ENCODE results near the gene EPHB2.
"Not testable (repeated sequence)": the region's sequence is repeated elsewhere in the genome, so short reads cannot be mapped to it uniquely, and the experiment has no call there.

EPHB2 gene

DNA sequence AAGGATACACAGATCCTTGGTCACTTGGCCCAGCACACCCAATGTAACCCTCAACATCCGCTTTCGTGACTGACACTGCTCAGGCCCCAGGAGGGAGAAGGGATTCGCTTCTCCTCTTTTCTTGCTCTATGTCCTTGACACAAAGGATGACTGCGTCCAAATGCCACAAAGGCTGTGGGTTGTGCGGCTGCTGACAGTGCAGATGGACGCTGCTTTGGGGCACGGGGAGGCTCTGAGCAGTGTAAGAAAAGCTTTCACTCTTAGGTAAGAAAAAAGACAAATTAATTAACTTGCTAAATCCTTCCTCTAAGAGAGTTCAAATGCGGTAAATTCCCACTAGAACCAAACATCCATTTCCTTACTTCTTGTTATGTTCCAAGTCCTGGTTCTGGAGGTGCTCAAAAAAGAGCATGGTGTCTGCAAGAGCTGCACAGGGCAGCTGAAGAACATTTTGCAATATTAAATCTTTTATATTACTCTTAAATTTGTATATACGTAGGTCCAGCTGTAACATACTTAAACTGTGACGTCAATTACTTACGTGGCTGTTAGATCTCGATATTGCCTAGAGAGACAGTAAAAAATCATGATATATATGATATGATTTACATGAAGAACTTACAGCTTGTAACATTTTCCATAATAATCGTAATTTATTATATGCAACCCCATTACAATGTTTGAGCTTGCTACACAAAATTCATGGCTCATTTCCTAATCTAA, 19.4 kb upstream of the EPHB2 start:
- DNase-seq (ENCODE audit: low read depth in 2 of 2) = no peak

DNA sequence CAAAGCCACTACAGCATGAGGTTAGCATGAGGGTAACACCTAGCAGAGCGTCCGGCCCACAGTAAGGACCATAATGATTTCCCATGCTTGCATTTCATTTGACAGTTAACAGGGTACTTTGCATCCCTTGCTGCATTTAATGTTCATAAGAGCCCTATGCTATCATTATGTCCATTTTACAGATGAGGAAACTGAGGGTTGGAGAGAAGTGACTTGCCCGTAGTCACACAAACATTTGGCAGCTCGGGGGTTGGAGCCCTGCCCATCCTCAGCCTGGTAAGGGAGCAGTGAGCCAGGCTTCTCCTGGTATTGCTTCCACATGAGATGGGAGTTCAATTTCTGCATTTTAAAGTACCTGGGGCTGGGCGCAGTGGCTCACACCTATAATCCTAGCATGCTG, 16.5 kb upstream of the EPHB2 start:
- DNase-seq (ENCODE audit: low read depth in 2 of 2) = no peak

DNA sequence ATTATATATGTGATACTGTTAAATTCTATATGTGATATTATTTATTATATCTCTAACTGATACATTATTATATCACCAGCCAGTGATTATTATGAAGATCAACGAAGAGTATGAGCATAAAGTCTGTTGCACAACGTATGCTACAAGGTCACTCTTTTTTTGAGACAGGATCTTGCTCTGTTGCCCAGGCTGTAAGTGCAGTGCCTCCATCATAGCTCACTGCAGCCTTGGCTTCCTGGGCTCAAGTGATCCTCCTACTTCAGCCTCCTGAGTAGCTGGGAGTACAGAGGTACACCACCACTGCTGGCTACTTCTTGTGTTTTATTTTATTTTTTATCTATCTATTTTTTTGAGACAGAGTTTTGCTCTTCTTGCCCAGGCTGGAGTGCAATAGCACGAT, 14.0 kb upstream of the EPHB2 start:
- DNase-seq (ENCODE audit: low read depth in 2 of 2) = no peak

GRCh38 chr1:22697980-22698379, 12.7 kb upstream of the EPHB2 start:
- DNase-seq (ENCODE audit: low read depth in 2 of 2) = no peak

DNA sequence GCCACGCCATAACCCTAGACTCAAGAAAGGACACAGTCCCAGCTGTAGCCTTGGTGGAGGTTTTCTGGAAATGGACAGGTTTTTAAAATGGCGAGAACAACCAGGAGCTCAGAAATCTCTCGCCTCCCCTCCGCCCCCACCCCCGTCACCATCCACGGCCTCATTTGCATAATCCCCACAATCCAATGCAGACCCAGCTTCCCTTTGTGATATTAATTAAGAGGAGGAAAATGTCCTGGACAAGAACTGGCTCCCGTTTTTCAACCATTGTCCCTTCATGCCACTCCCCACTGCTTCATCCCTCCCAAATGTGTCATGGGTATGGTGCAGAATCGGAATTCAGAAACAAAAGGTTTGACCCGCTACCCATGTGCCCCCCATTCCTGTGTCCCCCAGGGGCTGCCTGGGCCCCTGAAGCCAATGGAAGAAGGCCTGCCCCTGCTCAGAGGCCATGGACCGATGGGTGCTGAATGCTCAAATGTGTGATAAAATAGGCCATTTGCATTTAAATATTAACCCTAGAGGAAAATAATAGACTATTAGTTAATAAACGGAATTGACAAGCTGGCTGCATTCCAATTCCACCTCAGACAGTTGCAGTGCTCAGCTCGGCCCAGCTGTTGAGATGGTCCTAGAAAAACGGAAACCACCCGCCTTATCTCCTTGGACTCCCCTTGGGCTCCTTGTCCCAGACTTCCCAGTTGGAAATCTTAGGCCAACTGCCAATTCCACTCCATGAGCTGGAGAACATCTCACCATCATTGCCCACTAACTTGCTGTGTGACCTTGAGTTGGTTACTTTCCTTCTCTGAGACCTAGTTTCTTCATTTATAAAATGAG, 10.7 kb upstream of the EPHB2 start:
- DNase-seq (ENCODE audit: low read depth in 2 of 2) = no peak

GRCh38 chr1:22702296-22703085, 8.1 kb upstream of the EPHB2 start:
- DNase-seq (ENCODE audit: low read depth in 2 of 2) = no peak

DNA sequence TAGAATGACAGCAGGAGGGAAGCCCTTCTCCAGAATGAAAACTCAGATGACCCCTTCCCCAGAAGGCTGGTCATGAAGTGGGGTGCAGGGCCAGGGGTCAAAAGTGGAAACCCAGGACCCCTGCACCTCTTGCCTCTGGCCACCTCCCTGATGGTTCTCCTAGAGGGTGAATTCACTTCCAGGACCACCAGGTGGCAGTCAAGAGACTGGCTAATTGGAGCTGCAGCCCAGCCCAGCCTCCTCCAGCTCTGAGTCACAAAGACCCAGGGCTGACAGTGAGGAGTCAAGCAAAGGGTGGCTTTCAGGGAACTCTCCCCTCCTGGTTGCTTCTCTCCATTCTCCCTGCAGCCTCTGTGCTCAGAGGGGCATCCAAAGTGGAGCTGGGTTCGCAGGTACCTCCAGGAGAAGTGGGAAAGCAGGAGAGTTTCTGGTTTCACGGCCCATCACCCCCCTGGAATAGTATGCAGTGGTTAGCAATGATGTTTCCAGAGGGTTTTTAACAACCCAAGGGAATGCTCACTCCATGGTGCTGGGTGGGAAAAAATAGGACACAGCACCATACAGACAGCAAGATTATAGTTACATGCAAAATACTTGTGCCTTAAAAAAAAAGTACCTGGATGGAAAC, 6.1 kb upstream of the EPHB2 start:
- DNase-seq (ENCODE audit: low read depth in 2 of 2) = peak; percentile 26 to 61

DNA sequence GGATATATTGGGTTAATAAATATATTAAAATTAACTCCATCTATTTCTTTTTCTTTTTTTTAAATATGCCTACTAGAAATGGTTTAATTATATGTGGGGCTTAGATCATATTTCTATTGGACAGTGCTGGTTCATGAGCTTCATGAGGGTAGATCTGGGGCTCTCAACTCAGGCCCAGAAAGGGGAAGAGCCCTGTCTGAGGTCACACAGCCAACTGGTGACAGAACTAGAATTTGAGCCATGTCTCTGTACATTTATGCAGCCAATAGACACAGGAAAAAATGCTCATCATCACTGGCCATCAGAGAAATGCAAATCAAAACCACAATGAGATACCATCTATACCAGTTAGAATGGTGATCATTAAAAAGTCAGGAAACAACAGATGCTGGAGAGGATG, 5.1 kb upstream of the EPHB2 start:
- no peak for DNase-seq (ENCODE audit: low read depth in 2 of 2)

DNA sequence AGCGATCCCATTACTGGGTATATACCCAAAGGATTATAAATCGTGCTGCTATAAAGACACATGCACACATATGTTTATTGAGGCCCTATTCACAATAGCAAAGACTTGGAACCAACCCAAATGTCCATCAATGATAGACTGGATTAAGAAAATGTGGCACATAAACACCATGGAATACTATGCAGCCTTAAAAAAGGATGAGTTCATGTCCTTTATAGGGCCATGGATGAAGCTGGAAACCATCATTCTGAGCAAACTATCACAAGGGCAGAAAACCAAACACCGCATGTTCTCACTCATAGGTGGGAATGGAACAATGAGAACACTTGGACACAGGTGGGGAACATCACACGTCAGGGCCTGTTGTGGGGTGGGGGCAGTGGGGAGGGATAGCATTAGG, 4.5 kb upstream of the EPHB2 start:
- DNase-seq (ENCODE audit: low read depth in 2 of 2) = not testable (repeated sequence)

- DNase-seq (ENCODE audit: low read depth in 2 of 2) = no peak
Measured at GRCh38 chr1:22708777-22709176, 1.9 kb upstream of the EPHB2 start.

DNA sequence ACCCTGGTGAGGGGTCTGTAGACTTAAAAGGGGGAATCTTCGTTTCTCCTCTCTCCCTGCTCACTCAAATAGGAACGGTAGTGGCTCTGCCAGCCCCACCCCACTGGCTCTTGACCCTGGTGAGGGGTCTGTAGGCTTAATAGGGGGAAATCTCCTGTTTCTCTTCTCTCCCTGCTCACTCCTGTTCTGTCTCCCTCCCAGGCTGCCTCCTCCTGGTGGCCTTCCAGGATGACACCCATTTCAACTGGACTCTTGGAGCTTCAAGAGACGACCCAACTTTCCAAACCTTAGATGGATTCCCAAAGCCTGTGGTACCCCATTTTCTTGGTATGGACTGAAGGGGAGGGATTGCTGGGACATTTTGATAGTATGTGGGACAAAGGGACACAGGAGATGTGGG, 1.4 kb upstream of the EPHB2 start:
- no peak for DNase-seq (ENCODE audit: low read depth in 2 of 2)

GRCh38 chr1:22709891-22710700, 543 bp upstream of the EPHB2 start:
- no peak for DNase-seq (ENCODE audit: low read depth in 2 of 2)

- no peak for DNase-seq (ENCODE audit: low read depth in 2 of 2)
Measured at GRCh38 chr1:22711071-22711470, 432 bp downstream of the EPHB2 start.

- DNase-seq (ENCODE audit: low read depth in 2 of 2) = no peak
Measured at GRCh38 chr1:22711591-22712501, 1.2 kb downstream of the EPHB2 start.

DNA sequence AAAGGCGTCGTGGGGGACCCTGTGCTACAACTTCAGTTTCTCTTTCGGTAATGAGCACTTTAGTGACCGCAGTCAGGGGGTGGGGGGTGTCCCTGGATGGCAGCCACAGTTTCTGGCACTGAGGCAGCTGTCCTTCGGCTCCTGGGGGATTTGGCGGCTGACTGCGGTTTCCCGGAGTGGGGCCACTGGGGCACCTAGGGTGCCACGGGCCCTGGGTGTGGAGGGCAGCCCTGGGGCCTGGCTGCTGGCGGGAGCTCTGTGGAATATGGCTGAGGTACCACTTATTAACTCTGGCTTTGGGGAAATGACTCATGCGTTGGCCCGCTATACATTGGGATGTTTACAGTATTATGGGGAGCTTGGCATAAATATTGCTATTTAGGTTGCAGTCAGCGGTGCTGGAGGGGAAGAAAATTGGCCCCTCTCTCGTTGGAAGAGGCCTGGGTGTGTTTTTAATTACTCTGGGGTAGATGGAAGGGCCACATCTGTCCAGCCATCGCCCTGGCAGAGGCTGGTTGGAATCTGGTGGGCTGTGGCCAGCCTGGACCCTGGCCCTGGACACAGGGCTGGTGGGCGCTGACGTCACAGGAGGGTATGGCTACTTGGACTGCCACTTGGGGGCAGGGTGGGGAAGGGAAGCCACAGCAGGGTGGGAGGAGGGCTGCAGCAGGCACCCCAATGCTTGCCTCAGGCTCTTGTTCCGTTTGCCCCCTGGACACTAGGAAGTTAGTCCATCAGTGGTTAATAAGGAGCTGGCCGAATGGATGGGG, 2.0 kb downstream of the EPHB2 start:
- DNase-seq (ENCODE audit: low read depth in 2 of 2) = no peak

DNA sequence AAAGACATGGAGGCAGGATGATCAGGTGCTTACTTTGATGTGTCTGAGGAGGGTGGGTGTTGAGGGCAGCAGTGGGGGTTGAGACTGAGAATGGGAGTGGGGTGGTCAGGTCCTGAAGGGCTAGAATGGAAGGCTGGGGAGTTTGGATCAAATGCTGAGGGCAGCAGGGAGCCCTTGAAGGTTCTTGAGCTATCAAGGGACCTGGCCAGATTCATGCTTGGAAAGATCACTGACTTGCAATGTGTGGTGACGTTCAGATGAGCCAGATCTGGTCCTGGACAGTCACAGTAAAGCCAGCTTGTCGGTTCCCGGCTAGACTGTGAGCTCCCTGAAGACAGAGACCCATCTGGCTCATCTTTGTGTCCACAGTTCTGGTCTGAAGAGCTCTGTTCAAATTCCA, 3.8 kb downstream of the EPHB2 start:
- DNase-seq (ENCODE audit: low read depth in 2 of 2) = no peak

DNA sequence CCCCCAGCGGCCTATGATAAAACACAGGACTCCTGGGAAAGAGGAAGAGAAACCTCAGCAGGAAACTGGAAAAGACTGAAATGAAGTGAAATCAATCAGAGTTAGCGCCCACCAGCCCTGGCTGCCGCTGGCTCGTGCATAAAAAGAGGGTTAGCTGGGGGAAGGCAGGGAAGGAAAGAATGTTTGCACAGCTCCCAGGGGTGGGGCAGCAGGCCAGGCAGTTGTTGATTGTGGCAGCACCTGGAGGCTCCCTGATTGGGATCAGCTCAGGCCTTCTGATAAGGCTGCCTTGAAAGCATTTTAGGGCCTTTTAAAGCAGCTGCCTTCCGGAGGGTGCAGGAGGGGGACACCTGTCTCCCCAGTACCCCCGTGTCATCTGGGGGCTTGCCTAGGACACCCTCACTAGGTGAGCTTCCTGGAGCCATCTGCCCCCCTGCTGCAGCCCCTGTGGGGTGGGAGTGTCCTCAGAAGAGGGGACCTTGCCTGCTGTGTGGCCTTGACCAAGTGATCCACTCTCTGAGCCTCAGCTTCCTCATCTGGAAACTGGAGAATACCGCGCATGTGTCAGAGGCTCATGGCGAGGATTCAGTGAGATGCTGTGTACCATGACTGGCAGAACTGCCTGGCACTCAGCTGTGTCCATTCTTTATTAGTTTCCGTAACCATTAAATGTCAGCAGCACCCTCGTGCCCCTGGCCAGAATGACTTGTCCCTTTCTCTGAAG, 6.6 kb downstream of the EPHB2 start:
- DNase-seq (ENCODE audit: low read depth in 2 of 2) = no peak

GRCh38 chr1:22721122-22721873, 10.7 kb downstream of the EPHB2 start:
- DNase-seq (ENCODE audit: low read depth in 2 of 2) = no peak
